ENCODE data around the gene GABPB1. TPM values are rescaled to one million over a fixed set of nuclear protein-coding genes. Genes with fewer than 3 reads are reported as not detected.
A peak's percentile ranks its signal among the peaks of the same experiment; 100 is the strongest.

Gene GABPB1
- total and polyA plus RNA-seq, 2 of the 13 experiments (the other 11 are each of a cell fraction or from before 2014, with no cell fraction given), result 17.5 to 39.5 TPM

DNA sequence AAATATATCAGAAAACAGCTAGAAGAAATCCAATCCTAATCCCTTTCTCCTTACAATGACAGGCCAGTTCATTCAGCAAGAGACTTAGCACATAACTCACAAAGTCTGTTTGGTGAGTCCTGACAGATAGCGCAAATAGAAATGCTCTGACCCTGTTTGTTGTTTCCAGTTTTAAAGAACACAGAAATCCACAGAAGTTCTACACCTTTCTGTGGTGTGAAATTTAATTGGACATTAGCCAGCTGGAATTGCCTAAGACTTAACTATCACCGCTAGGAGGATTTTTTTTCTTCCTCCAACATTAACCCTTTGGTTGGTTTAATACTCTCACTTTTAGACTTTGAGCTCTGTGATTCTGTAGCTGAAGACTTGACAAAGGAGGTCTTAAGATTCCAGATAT lies 120.2 kb downstream of the GABPB1 start:
- H3K4me3 ChIP-seq (replicated peaks in 1 of 3; ENCODE audit: insufficient read depth in 1 of 3, low read depth in 2 of 3, low read length in 3 of 3), result no peak overlapping the region
- no peaks in the 10 kb centered on the region for H4K20me1 ChIP-seq (ENCODE audit: insufficient read depth, low read length)
- FAIRE-seq (no peak), DNase-seq (ENCODE audit: low spot score) (no peak), ATAC-seq (no peak)
- no peaks in the 10 kb centered on the region for H3K79me2 ChIP-seq (ENCODE audit: insufficient read depth, low read length)
- H3K36me3 ChIP-seq (replicated peaks in 1 of 2; ENCODE audit: control insufficient read depth in 1 of 2, insufficient read depth in 2 of 2, low read length in 2 of 2), result 0 out of 5 replicates have a peak, but pooled peaks cover 0 to 3% of the 10 kb centered on the region in 2 experiments
- peak; percentile 50; the same call in 1 of the 2 replicates for TF ChIP-seq ZNF652 (CRISPR knock-in tag; IDR thresholded peaks at IDR 0.05; ENCODE audit: borderline replicate concordance, low read depth)
- no peak for TF ChIP-seq MAFF (IDR thresholded peaks at IDR 0.05; ENCODE audit: low read depth, low read length)
- TF ChIP-seq PLRG1 (conservative IDR thresholded peaks at IDR 0.05), result no peak
- no peak for TF ChIP-seq ZNF781 (CRISPR knock-in tag; IDR thresholded peaks at IDR 0.05; ENCODE audit: borderline replicate concordance, not compliant biosample characterization)
- TF ChIP-seq, protein P1, sequence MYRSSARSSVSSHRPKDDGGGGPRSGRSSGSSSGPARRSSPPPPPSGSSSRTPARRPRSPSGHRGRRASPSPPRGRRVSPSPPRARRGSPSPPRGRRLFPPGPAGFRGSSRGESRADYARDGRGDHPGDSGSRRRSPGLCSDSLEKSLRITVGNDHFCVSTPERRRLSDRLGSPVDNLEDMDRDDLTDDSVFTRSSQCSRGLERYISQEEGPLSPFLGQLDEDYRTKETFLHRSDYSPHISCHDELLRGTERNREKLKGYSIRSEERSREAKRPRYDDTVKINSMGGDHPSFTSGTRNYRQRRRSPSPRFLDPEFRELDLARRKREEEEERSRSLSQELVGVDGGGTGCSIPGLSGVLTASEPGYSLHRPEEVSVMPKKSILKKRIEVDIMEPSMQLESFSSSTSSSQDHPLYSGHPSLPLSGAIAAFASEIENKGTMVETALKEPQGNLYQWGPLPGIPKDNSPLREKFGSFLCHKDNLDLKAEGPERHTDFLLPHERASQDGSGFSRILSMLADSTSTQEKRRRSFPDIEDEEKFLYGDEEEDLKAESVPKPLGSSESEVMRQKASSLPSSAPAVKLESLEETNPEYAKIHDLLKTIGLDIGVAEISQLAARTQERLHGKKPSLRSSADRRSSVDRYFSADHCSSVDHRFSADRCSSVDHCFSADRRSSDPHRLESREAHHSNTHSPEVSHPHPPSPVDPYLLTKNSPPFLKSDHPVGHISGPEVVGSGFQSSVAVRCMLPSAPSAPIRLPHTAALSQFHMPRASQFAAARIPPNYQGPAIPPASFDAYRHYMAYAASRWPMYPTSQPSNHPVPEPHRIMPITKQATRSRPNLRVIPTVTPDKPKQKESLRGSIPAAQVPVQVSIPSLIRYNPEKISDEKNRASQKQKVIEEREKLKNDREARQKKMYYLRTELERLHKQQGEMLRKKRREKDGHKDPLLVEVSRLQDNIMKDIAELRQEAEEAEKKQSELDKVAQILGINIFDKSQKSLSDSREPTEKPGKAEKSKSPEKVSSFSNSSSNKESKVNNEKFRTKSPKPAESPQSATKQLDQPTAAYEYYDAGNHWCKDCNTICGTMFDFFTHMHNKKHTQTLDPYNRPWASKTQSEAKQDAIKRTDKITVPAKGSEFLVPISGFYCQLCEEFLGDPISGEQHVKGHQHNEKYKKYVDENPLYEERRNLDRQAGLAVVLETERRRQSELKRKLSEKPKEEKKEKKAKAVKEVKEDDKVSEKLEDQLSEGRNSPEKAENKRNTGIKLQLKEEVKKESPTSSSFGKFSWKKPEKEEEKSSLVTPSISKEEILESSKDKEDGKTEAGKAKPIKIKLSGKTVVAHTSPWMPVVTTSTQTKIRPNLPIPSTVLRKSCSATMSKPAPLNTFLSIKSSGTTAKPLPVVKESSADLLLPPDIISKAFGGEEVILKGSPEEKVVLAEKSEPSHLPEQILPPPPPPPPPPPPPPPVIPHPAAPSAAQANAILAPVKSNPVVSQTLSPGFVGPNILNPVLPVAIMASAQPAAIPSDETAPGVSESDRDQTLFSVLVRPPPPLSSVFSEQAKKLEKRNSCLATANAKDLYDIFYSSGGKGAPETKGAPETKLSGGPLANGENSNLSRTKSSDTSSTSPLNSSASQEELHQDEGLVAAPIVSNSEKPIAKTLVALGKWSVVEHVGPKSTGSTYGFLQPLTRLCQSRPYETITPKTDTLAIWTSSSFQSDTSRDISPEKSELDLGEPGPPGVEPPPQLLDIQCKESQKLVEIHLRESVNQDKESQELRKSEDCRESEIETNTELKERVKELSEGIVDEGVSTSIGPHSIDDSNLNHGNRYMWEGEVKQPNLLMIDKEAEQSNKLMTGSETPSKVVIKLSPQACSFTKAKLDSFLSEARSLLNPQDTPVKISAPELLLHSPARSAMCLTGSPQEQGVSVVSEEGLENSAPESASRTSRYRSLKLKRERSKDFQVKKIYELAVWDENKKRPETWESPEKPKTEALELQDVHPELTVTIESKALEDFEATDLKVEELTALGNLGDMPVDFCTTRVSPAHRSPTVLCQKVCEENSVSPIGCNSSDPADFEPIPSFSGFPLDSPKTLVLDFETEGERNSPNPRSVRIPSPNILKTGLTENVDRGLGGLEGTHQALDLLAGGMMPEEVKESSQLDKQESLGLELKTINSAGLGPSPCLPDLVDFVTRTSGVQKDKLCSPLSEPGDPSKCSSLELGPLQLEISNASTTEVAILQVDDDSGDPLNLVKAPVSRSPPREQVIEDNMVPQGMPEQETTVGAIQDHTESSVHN (CRISPR knock-in tag; IDR thresholded peaks at IDR 0.05), result no peak
- TF ChIP-seq ZFAT (CRISPR knock-in tag; conservative IDR thresholded peaks at IDR 0.05), result no peak
- TF ChIP-seq HOXA3 (CRISPR knock-in tag; IDR thresholded peaks at IDR 0.05), result no peak
- TF ChIP-seq, protein P2, sequence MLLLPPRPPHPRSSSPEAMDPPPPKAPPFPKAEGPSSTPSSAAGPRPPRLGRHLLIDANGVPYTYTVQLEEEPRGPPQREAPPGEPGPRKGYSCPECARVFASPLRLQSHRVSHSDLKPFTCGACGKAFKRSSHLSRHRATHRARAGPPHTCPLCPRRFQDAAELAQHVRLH (CRISPR knock-in tag; IDR thresholded peaks at IDR 0.05; ENCODE audit: borderline replicate concordance, low read depth), result no peak
- BruUV-seq (replicated peaks), result no TSS peak
- 95% methylated on average over 2 of the region's 2 CpGs for WGBS (ENCODE audit: low lambda C conversion rate)
- ChIA-PET POLR2A (no interaction called here), CTCF (ENCODE audit: low intra/inter-chr PET ratio, low total read pairs) (no interaction called here)
- H3K4me1 ChIP-seq (ENCODE audit: insufficient read depth, low read length), result peaks cover 16% of the 10 kb centered on the region
- no peak overlapping the region for H3K9ac ChIP-seq (ENCODE audit: insufficient read depth, low read depth, low read length)
- H3K9me3 ChIP-seq (ENCODE audit: low read length), result no peaks in the 10 kb centered on the region
- H3K4me2 ChIP-seq (ENCODE audit: low read depth, low read length), result no peak overlapping the region
- H2AFZ ChIP-seq (ENCODE audit: low read length), result no peak overlapping the region
- no peak overlapping the region for H3K27ac ChIP-seq (ENCODE audit: extremely low read length, insufficient read depth, low read length)
- in situ Hi-C loops (cut with HindIII; ENCODE audit: extremely low pct_ligation_motif_present, low pct_unique_long_range_greater_than_20kb), result no loop called here
- H3K27me3 ChIP-seq (ENCODE audit: control insufficient read depth in 1 of 2, insufficient read depth in 2 of 2, low read length in 2 of 2), result no peaks in the 10 kb centered on the region
- intact Hi-C loops (cut with micrococcal nuclease; ENCODE audit: unreplicated experiment), result no loop called here

Data from HepG2 (cell line).